ENCODE results near the gene HTT. TPM values are rescaled to one million over a fixed set of nuclear protein-coding genes. Genes with fewer than 3 reads are reported as not detected.

HTT gene
- total and polyA plus RNA-seq, 2 of the 8 experiments (the other 6 are each of a cell fraction or from before 2014, with no cell fraction given): 24.0 to 71.0 TPM

DNA sequence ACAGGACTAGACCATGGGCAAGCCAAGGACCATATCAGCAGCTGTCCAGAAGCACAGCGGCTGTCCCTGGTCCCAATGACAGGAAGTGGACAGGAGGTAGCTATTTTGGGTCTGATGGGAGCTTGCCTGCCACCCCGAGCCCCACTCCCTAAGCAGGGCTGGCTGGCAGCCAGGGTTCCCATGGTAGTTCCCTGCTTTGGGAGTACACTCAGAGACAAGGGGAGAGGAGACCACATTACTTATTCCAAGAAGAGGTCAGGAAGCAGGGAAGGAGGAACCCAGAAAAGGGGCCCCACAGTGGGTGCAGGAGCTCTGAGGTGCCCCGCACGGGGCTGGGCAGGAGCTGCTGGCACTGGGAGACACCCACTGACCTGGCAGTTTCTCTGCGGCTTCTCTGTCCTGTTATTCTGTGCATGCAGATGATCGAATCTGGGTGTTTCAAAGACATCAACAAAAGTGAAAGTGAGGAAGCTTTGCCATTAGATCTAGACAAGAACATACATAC is 36.5 kb upstream of the HTT start:
- Histone ChIP-seq H2AK5ac (ENCODE audit: low read depth, low read length) (no peak overlapping the region), H3K4ac (replicated peaks; ENCODE audit: insufficient read length, low read depth, low read length) (no peak overlapping the region), H3K36me3 (ENCODE audit: control insufficient read depth in 2 of 4, insufficient read depth in 4 of 4, low read length in 3 of 4) (no peaks in the 10 kb centered on the region), H3K56ac (replicated peaks; ENCODE audit: insufficient read length, low read depth, low read length) (no peak overlapping the region), H2BK5ac (ENCODE audit: low read depth, low read length) (no peak overlapping the region), H4K20me1 (replicated peaks in 1 of 2; ENCODE audit: control insufficient read depth in 1 of 2, insufficient read depth in 2 of 2, low read length in 2 of 2) (no peaks in the 10 kb centered on the region), H2BK20ac (ENCODE audit: low read length) (no peak overlapping the region), H3K14ac (ENCODE audit: insufficient read length) (no peak overlapping the region), H4K8ac (ENCODE audit: extremely low read depth, insufficient read depth, low read length) (no peak overlapping the region), H3K23ac (ENCODE audit: insufficient read length) (no peak overlapping the region), H3K23me2 (ENCODE audit: low read depth, low read length) (no peaks in the 10 kb centered on the region), H4K5ac (ENCODE audit: insufficient read length, low read depth, low read length) (no peak overlapping the region), H3K4me1 (replicated peaks in 1 of 4; ENCODE audit: control insufficient read depth in 3 of 4, insufficient read depth in 4 of 4, low read length in 3 of 4) (peaks cover 0 to 5% (median 0%) of the 10 kb centered on the region in 4 experiments; a peak in 4 of 7 replicates), H3K79me2 (ENCODE audit: control insufficient read depth in 1 of 2, insufficient read depth in 2 of 2, low read length in 2 of 2) (no peaks in the 10 kb centered on the region), H2AFZ (ENCODE audit: low read length) (no peak overlapping the region), H3K27me3 (replicated peaks in 1 of 4; ENCODE audit: control insufficient read depth in 3 of 4, extremely low read depth in 1 of 4, insufficient read depth in 3 of 4, low read length in 3 of 4) (peaks cover 0 to 7% (median 2%) of the 10 kb centered on the region in 4 experiments; a peak in 3 of 7 replicates), H3K9ac (replicated peaks in 1 of 4; ENCODE audit: extremely low read depth in 1 of 4, low read depth in 3 of 4, low read length in 3 of 4) (no peak overlapping the region), H2BK120ac (replicated peaks; ENCODE audit: low read depth, low read length) (no peak overlapping the region), H3K4me2 (ENCODE audit: insufficient read depth in 1 of 2, low read depth in 2 of 2, low read length in 2 of 2) (no peak overlapping the region), H3K18ac (ENCODE audit: extremely low read depth, low read length) (no peak overlapping the region), H3K79me1 (ENCODE audit: low read depth, low read length) (no peaks in the 10 kb centered on the region), H3K4me3 (ENCODE audit: extremely low read depth in 1 of 4, insufficient read depth in 2 of 4, low read depth in 3 of 4, low read length in 4 of 4) (no peak overlapping the region), H3K9me3 (ENCODE audit: insufficient read depth in 2 of 2, low read depth in 1 of 2, low read length in 1 of 2) (no peaks in the 10 kb centered on the region), H4K91ac (replicated peaks; ENCODE audit: insufficient read length, low read length) (no peak overlapping the region), H2BK15ac (ENCODE audit: low read length) (no peak overlapping the region), H2BK12ac (ENCODE audit: low read depth, low read length) (no peak overlapping the region), H3K27ac (ENCODE audit: low read depth, low read length) (no peak overlapping the region)
- DNase-seq (ENCODE audit: low read depth in 1 of 2, low spot score in 2 of 2) (no peak), FAIRE-seq (no peak)
- ChIA-PET CTCF (ENCODE audit: partially characterized antibody) (interaction anchor here (0.6 to 12.5 kb wide), 14 partner anchors 8 to 908 kb away, joined by 3 to 89 read pairs (median 4); no protein-coding TSS in a partner anchor), POLR2A (ENCODE audit: partially characterized antibody) (interaction anchor here (0.8 kb wide), 1 partner anchor 80 kb away, joined by 4 read pairs; no protein-coding TSS in a partner anchor)
- WGBS, 2 experiments (ENCODE audit: extremely low coverage in 1 of 2, insufficient coverage in 1 of 2, insufficient read length in 1 of 2, insufficient replicate concordance in 2 of 2, low coverage in 1 of 2, low lambda C conversion rate in 2 of 2, missing lambda C conversion rate in 1 of 2): 89% methylated on average over 6 of the region's 6 CpGs; no CpG with 5 or more reads in 1 of the 2 experiments
- no peak for TF ChIP-seq JUND (IDR thresholded peaks at IDR 0.05; ENCODE audit: low read length)
- TF ChIP-seq BRCA1 (IDR thresholded peaks at IDR 0.05; ENCODE audit: low read depth, low read length): no peak
- no peak for TF ChIP-seq RAD21 (IDR thresholded peaks at IDR 0.05 in 1 of 2, conservative IDR thresholded peaks at IDR 0.05 in 1 of 2; ENCODE audit: low read depth in 2 of 2, low read length in 2 of 2)
- TF ChIP-seq TAF7 (optimal IDR thresholded peaks at IDR 0.05; ENCODE audit: borderline replicate concordance, low read depth, low read length): no peak
- no peak for TF ChIP-seq KDM4A (IDR thresholded peaks at IDR 0.05; ENCODE audit: low read depth, low read length, severe bottlenecking)
- no peak for TF ChIP-seq NRF1 (IDR thresholded peaks at IDR 0.05; ENCODE audit: low read depth, low read length)
- TF ChIP-seq PHF8 (conservative IDR thresholded peaks at IDR 0.05; ENCODE audit: low read depth, low read length): no peak
- no peak for TF ChIP-seq FOSL1 (IDR thresholded peaks at IDR 0.05; ENCODE audit: insufficient read depth, low read depth, low read length)
